Thyroid gland (tissue), 4 donors: ENCODE measurements around the gene USP32.

Source experiments
- POLR2A ChIP-seq, 2 donors: fragments of 450-650 bp; IDR thresholded peaks; one replicate each; pipeline ENCODE4 v1.6.1; 2017; ENCODE audit warnings: antibody characterized with exemption in 2 of 2, mild to moderate bottlenecking in 2 of 2, moderate library complexity in 1 of 2
- TF ChIP-seq, protein P1 (sequence below), 6 experiments: fragments of 200-600 bp in 3 of 6; fragments of 450-650 bp in 3 of 6; sonication (generic) in 3 of 6; IDR thresholded peaks; one replicate each; pipeline ENCODE4 v1.5.1; 2016 to 2019; ENCODE audit warnings: antibody characterized with exemption in 6 of 6, mild to moderate bottlenecking in 2 of 6, inconsistent platforms in 1 of 6, moderate library complexity in 1 of 6

DNA sequence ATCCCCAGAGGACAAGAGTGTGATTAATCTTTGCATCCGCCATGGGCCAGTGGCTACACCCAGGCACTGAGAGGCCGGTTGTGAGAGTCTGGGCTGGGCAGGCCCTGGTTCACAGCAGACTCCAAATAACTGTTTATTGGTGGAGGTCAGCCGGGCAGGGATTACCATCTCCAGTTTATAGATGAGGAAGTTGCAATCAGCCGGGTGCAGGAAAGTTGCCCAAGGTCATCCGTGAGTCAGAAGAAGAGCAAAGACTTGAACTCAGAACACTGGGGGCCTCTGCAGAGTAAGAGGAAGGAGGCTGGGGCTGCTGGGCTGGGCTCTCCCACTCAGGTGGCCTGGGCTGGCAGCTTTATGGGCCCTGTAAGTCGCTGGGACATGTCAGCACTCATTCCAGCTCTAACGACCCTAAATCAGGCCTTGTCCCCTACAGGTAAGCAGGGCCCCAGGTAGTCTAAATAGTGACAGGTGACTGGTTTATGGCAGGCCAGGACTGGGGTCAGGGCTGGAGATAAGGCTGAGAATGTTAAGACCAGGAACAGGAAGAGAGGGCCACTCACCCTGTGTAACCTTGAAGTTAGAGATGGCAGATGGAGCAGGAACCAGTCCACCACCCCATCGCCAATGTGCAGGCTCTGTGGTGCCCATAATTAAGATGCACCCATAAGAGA lies 244.2 kb downstream of the USP32 start:
- TF ChIP-seq POLR2A (IDR thresholded peaks at IDR 0.05): no peak
- TF ChIP-seq, protein P1, sequence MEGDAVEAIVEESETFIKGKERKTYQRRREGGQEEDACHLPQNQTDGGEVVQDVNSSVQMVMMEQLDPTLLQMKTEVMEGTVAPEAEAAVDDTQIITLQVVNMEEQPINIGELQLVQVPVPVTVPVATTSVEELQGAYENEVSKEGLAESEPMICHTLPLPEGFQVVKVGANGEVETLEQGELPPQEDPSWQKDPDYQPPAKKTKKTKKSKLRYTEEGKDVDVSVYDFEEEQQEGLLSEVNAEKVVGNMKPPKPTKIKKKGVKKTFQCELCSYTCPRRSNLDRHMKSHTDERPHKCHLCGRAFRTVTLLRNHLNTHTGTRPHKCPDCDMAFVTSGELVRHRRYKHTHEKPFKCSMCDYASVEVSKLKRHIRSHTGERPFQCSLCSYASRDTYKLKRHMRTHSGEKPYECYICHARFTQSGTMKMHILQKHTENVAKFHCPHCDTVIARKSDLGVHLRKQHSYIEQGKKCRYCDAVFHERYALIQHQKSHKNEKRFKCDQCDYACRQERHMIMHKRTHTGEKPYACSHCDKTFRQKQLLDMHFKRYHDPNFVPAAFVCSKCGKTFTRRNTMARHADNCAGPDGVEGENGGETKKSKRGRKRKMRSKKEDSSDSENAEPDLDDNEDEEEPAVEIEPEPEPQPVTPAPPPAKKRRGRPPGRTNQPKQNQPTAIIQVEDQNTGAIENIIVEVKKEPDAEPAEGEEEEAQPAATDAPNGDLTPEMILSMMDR (IDR thresholded peaks at IDR 0.05): no peak
